Heart left ventricle (tissue), 16 donors: ENCODE results near the gene SLC2A9. TPM values are rescaled to one million over a fixed set of nuclear protein-coding genes. Genes with fewer than 3 reads are reported as not detected.
A peak's percentile ranks its signal among the peaks of the same experiment; 100 is the strongest.

ENCODE experiments used
- ATAC-seq, 4 donors: fragments of 200-7000 bp; cut with Tn5 transposase; one replicate each; pipeline ENCODE4 v1.9.1; 2020 to 2022; ENCODE audit warnings: moderate library complexity in 4 of 4, mild to moderate bottlenecking in 3 of 4, moderate number of reproducible peaks in 1 of 4
- DNase-seq, 5 donors: peaks; one replicate each; pipeline ENCODE4 v3.0.0-alpha.2; 2020
- H3K27ac ChIP-seq, 12 donors: fragments of 200-600 bp; sonication (generic) in 4 of 12; one replicate each; pipeline versions ENCODE4 v1.5.0 to v1.8.0; 2016 to 2022; ENCODE audit warnings: mild to moderate bottlenecking in 2 of 12
- H3K27me3 ChIP-seq, 9 donors: fragments of 200-600 bp; sonication (generic) in 2 of 9; one replicate each; pipeline versions ENCODE4 v1.5.1 to v1.8.0; 2016 to 2022; ENCODE audit warnings: mild to moderate bottlenecking in 3 of 9
- H3K36me3 ChIP-seq, 9 donors: fragments of 200-600 bp; sonication (generic) in 2 of 9; one replicate each; pipeline versions ENCODE4 v1.5.0 to v1.8.0; 2018 to 2022; ENCODE audit warnings: mild to moderate bottlenecking in 2 of 9
- H3K4me1 ChIP-seq, 12 donors: fragments of 200-600 bp; sonication (generic) in 4 of 12; one replicate each; pipeline versions ENCODE4 v1.5.0 to v1.8.0; 2016 to 2022; ENCODE audit warnings: mild to moderate bottlenecking in 3 of 12
- H3K4me3 ChIP-seq, 12 donors: fragments of 200-600 bp; sonication (generic) in 4 of 12; one replicate each; pipeline versions ENCODE4 v1.5.0 to v1.8.0; 2017 to 2022; ENCODE audit warnings: mild to moderate bottlenecking in 9 of 12, moderate library complexity in 4 of 12
- H3K9me3 ChIP-seq, 12 donors: fragments of 200-600 bp; sonication (generic) in 4 of 12; one replicate each; pipeline versions ENCODE4 v1.5.0 to v1.8.0; 2016 to 2022; ENCODE audit warnings: mild to moderate bottlenecking in 1 of 12
- CTCF ChIP-seq, 12 donors: fragments of 200-600 bp; sonication (generic) in 4 of 12; IDR thresholded peaks; one replicate each; pipeline versions ENCODE4 v1.5.0 to v1.8.0; 2018 to 2022; ENCODE audit warnings: antibody characterized with exemption in 12 of 12, mild to moderate bottlenecking in 5 of 12
- POLR2A ChIP-seq, 2 donors: fragments of 450-650 bp; IDR thresholded peaks; one replicate each; pipeline ENCODE4 v1.6.1; 2017; ENCODE audit warnings: antibody characterized with exemption in 2 of 2, mild to moderate bottlenecking in 2 of 2, moderate library complexity in 2 of 2
- WGBS, 4 donors: extraction: QIAGEN DNeasy Blood & Tissue Kit in 2 of 4; methylation state at CpG; one replicate each; pipeline versions ENCODE4 v1.1.5 to v1.1.7; 2013 to 2018; 5-methylcytosine and 5-hydroxymethylcytosine counted together
- intact Hi-C, 10 donors: fragments of 100-400 bp; cut with DNase I; formaldehyde crosslinking; loops; one replicate each; pipeline versions ENCODE4 v1.11.1 to v1.14.2; 2022
- polyA plus RNA-seq, 2 donors: library from polyadenylated mRNA; stranded (reverse); fragments of 200-250 nt; gene quantifications; one replicate each; pipeline ENCODE4 v1.2.3, GENCODE V29; 2013
- total RNA-seq, 9 donors: library from RNA; depleted of rRNA in 2 of 9; stranded (reverse); fragments of >200 nt in 2 of 9; fragmentation: NEBNext Ultra II Directional in 3 of 9; extraction: Animal tissue kit (Norgen Biotek cat#: 25700) in 3 of 9; gene quantifications; one replicate each; pipeline versions ENCODE4 v1.1.0 to v1.2.4, GENCODE V29; 2016 to 2023
- donor health status: ischemic (EF 13 %, LVEDD 7.1; RV severe dilation, severe dysfunction).
- donor health status: healthy with polysubstance abuse.
- donor health status: DM: no; HTN: yes; CAD: no.
- donor health status: DM: no; HTN: no; CAD: no.
- donor health status: ischemic (EF 25% LVEDD 6.9; RV normal size, moderate dysfunction).
- donor health status: ischemic (EF 25% LVEDD 5.7; RV mildly dilated, moderate dysfunction).
- donor health status: healthy.
- donor health status: DM: yes; HTN: yes; CAD: no.
- donor health status: ischemic (EF 35%, LVEDD 5.7; RV mildly dilated, moderate dysfunction).
- donor health status: nonischemic (EF 11% LVEDD 7.7; RV severe dilation, severe dysfunction).
- donor health status: DM: yes; HTN: yes; CAD: no.
- donor health status: PGD.
- donor health status: ischemic (EF 29% LVEDD 5.4; RV normal size, mild dysfunction).
- donor health status: nonischemic (EF 23%, LVEDD 6.1; RV moderate dilation, normal function).

Gene SLC2A9
- total and polyA plus RNA-seq, 11 donors = 1.6 to 15.1 (median 5.1) TPM

GRCh38 chr4:10006231-10006600, 15.1 kb downstream of the SLC2A9 start:
- intact Hi-C loops = loop anchor here in 2 of 10 donors (5.0 to 10.0 kb wide), 2 partner anchors 101 to 109 kb away; no protein-coding TSS in a partner anchor
- peak overlapping the region in 10 of 12 donors; percentile 8 to 54 (median 31) for H3K27ac ChIP-seq
- H3K27me3 ChIP-seq = no peaks in the 10 kb centered on the region
- H3K36me3 ChIP-seq = no peaks in the 10 kb centered on the region
- DNase-seq (peak in 1 of 5 donors; percentile 45), ATAC-seq (peak; percentile 76 to 93 (median 88))
- peaks cover 0 to 46% (median 25%) of the 10 kb centered on the region in 12 donors for H3K4me1 ChIP-seq
- 23 to 39% (median 38%) methylated on average over 6 of the region's 6 CpGs for WGBS, 4 donors
- TF ChIP-seq POLR2A (IDR thresholded peaks at IDR 0.05) (no peak), CTCF (IDR thresholded peaks at IDR 0.05) (no peak)
- H3K4me3 ChIP-seq = no peak overlapping the region
- H3K9me3 ChIP-seq = no peaks in the 10 kb centered on the region

- no peak for TF ChIP-seq CTCF (IDR thresholded peaks at IDR 0.05)
- TF ChIP-seq POLR2A (IDR thresholded peaks at IDR 0.05) = no peak
- Histone ChIP-seq H3K36me3 (no peaks in the 10 kb centered on the region), H3K4me1 (peaks cover 0 to 46% (median 25%) of the 10 kb centered on the region in 12 donors), H3K27ac (peak overlapping the region in 7 of 12 donors; percentile 8 to 53 (median 22)), H3K9me3 (no peaks in the 10 kb centered on the region), H3K27me3 (no peaks in the 10 kb centered on the region), H3K4me3 (no peak overlapping the region)
- DNase-seq (no peak), ATAC-seq (no peak)
- 53 to 76% (median 70%) methylated on average over 4 of the region's 4 CpGs for WGBS, 4 donors
- intact Hi-C loops = loop anchor here in 2 of 10 donors (5.0 to 10.0 kb wide), 2 partner anchors 101 to 108 kb away; no protein-coding TSS in a partner anchor
These were observed 15.7 kb downstream of the SLC2A9 start for GRCh38 chr4:10005632-10006031.

GRCh38 chr4:10003666-10004065, 17.6 kb downstream of the SLC2A9 start:
- ATAC-seq = no peak
- TF ChIP-seq CTCF (IDR thresholded peaks at IDR 0.05) (no peak), POLR2A (IDR thresholded peaks at IDR 0.05) (no peak)

GRCh38 chr4:10002278-10002677, 19.0 kb downstream of the SLC2A9 start:
- DNase-seq (no peak), ATAC-seq (no peak)
- Histone ChIP-seq H3K4me3 (no peak overlapping the region), H3K9me3 (no peaks in the 10 kb centered on the region), H3K4me1 (peaks cover 0 to 23% (median 16%) of the 10 kb centered on the region in 12 donors), H3K27ac (no peak overlapping the region), H3K36me3 (no peaks in the 10 kb centered on the region), H3K27me3 (no peaks in the 10 kb centered on the region)
- intact Hi-C loops = loop anchor here in 1 of 10 donors (10.0 kb wide), 1 partner anchor 97 kb away; no protein-coding TSS in a partner anchor
- WGBS, 4 donors = 82 to 92% (median 87%) methylated on average over 2 of the region's 2 CpGs
- TF ChIP-seq CTCF (IDR thresholded peaks at IDR 0.05) = no peak
- TF ChIP-seq POLR2A (IDR thresholded peaks at IDR 0.05) = no peak

More at GRCh38 chr4:10003666-10004065, 17.6 kb downstream of the SLC2A9 start:
- peaks cover 0 to 37% (median 25%) of the 10 kb centered on the region in 12 donors for H3K4me1 ChIP-seq
- H3K36me3 ChIP-seq = no peaks in the 10 kb centered on the region
- H3K4me3 ChIP-seq = no peak overlapping the region
- no peak for DNase-seq
- no peak overlapping the region for H3K27ac ChIP-seq
- no peaks in the 10 kb centered on the region for H3K9me3 ChIP-seq
- intact Hi-C loops = loop anchor here in 1 of 10 donors (10.0 kb wide), 1 partner anchor 99 kb away; no protein-coding TSS in a partner anchor
- no peaks in the 10 kb centered on the region for H3K27me3 ChIP-seq
- WGBS, 4 donors = 91 to 96% (median 96%) methylated on average over 2 of the region's 2 CpGs
